Chondrocyte (in vitro differentiated cells): ENCODE data around the gene CDK19. TPM values are rescaled to one million over a fixed set of nuclear protein-coding genes. Genes with fewer than 3 reads are reported as not detected.

ENCODE experiments used
- DNase-seq: peaks from one replicate; pipeline ENCODE4 v3.0.0; 2021; ENCODE audit warnings: mixed read lengths, low spot score
- H3K27ac Mint-ChIP-seq: one replicate; pipeline ENCODE4 v1.8.0; 2021; ENCODE audit warnings: mild to moderate bottlenecking, moderate library complexity, mixed read lengths; ENCODE audit not compliant: unreplicated experiment
- H3K27me3 Mint-ChIP-seq: 2 replicates; pipeline ENCODE4 v1.8.0; 2021; ENCODE audit warnings: low read depth, mixed read lengths
- H3K36me3 Mint-ChIP-seq: 2 replicates; pipeline ENCODE4 v1.8.0; 2021; ENCODE audit warnings: low read depth, mixed read lengths
- H3K4me1 Mint-ChIP-seq: 2 replicates; pipeline ENCODE4 v1.8.0; 2021; ENCODE audit warnings: low read depth, mild to moderate bottlenecking, mixed read lengths
- H3K4me3 Mint-ChIP-seq: one replicate; pipeline ENCODE4 v1.8.0; 2021; ENCODE audit warnings: mild to moderate bottlenecking, moderate library complexity, mixed read lengths; ENCODE audit not compliant: unreplicated experiment
- H3K9me3 Mint-ChIP-seq: 2 replicates; pipeline ENCODE4 v1.8.0; 2021; ENCODE audit warnings: low read depth, mixed read lengths
- total RNA-seq: library from RNA; stranded (reverse); gene quantifications from 3 replicates; pipeline ENCODE4 v1.2.1, GENCODE V29; 2021
- TF ChIP-seq, protein P1 (sequence below): fragments of 200-600 bp; sonication (generic); IDR thresholded peaks from 2 replicates; pipeline ENCODE4 v1.5.0; 2021; ENCODE audit warnings: antibody characterized with exemption, mild to moderate bottlenecking, moderate library complexity

CDK19 gene
- total RNA-seq, 1 donor from 2014 or later = 21.6 TPM

DNA sequence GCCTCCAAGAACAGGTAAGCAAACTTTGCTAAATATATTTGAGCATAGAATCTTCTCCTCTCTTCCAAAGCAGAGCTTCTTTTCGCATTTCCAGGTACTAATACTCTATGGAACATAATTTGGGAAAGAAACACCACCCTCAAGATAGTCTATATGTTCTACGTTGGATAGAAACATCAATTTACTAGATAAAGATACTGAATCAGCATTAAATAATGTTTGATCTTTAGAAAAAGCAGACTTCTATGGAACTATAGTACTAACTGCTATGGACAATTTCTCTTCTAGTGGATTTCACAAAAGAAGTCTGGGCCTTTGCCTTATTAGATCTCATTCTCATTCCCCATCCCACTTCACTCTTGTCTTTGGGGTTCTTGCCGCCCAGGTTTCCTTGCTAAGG lies 103.0 kb downstream of the CDK19 start:
- H3K9me3 Mint-ChIP-seq = no peaks in the 10 kb centered on the region
- no peak overlapping the region for H3K27ac Mint-ChIP-seq
- no peaks in the 10 kb centered on the region for H3K36me3 Mint-ChIP-seq
- no peak overlapping the region for H3K4me3 Mint-ChIP-seq
- no peaks in the 10 kb centered on the region for H3K27me3 Mint-ChIP-seq
- peaks cover 8% of the 10 kb centered on the region for H3K4me1 Mint-ChIP-seq
- TF ChIP-seq, protein P1, sequence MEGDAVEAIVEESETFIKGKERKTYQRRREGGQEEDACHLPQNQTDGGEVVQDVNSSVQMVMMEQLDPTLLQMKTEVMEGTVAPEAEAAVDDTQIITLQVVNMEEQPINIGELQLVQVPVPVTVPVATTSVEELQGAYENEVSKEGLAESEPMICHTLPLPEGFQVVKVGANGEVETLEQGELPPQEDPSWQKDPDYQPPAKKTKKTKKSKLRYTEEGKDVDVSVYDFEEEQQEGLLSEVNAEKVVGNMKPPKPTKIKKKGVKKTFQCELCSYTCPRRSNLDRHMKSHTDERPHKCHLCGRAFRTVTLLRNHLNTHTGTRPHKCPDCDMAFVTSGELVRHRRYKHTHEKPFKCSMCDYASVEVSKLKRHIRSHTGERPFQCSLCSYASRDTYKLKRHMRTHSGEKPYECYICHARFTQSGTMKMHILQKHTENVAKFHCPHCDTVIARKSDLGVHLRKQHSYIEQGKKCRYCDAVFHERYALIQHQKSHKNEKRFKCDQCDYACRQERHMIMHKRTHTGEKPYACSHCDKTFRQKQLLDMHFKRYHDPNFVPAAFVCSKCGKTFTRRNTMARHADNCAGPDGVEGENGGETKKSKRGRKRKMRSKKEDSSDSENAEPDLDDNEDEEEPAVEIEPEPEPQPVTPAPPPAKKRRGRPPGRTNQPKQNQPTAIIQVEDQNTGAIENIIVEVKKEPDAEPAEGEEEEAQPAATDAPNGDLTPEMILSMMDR = no peak
- no peak for DNase-seq

DNA sequence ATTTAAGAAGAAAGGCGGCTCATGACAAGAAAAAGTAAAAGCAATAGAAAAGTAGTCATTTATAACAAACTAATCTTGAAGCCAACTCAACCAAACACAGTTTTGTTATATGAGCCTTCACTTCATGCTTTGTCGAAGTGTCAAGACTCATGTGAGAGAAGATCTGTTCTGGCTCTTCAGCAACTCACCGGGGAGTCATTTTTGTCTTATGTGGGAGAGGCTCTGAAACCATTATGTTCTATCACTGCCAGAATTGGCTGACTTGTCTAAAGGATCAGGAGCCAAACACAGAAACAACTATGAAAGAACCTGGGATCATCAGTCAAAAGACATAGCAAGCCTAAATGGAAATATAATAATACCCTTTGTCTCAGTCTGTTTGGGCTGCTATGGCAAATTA lies 105.2 kb downstream of the CDK19 start:
- Mint-ChIP-seq H3K27me3 (no peaks in the 10 kb centered on the region), H3K36me3 (no peaks in the 10 kb centered on the region), H3K9me3 (no peaks in the 10 kb centered on the region), H3K4me1 (peaks cover 8% of the 10 kb centered on the region), H3K4me3 (no peak overlapping the region), H3K27ac (no peak overlapping the region)
- TF ChIP-seq, protein P1 = no peak
- no peak for DNase-seq

DNA sequence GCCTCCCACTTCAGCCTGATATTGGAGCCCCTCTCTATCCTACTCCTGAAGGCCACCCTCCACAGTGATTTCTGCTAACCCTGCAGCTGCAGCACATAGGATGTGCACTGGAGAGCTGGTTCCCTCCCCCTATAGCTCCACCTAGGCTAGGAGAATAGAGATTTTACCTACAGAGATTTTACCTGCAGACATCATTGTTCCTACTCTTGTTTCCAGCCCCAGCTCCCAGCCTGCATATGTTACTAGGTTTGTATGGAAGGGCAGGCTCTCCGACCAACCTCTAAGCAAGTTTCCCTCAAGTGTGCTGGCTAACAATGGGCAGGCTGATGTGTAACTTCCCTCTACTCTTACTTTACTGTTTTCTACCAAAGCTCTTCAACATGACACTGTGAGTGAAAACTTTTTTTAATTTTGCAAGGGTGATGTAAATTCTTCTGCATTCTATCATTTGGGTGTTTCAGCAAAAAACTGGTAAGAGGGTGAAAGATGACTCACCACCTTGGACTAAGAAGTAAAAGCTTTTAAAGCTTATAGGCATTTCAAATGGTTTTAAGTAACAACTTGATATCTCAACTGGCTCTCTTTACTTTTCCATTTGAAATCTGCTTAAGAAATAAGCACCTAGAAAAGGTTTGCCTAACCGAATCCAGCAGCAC lies 106.8 kb downstream of the CDK19 start:
- Mint-ChIP-seq H3K4me1 (peaks cover 8% of the 10 kb centered on the region), H3K27me3 (no peaks in the 10 kb centered on the region), H3K27ac (no peak overlapping the region), H3K4me3 (no peak overlapping the region), H3K9me3 (no peaks in the 10 kb centered on the region), H3K36me3 (no peaks in the 10 kb centered on the region)
- DNase-seq = no peak
- TF ChIP-seq, protein P1 = no peak

DNA sequence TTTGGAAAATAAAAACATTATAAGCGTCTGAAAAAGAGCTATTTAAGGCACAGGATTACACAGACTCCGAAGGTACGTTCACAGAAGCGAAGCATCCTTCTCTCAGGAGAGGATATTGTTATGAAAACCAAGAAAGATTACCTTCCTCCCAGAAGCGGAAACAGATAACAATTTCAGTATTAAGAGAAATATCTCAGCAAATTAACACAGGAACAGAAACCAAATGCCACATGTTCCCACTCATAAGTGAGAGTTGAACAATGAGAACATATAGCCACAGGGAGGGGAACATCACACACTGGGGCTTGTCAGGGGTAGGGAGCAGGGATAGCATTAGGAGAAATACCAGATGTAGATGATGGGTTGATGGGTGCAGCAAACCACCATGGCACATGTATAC lies 109.7 kb downstream of the CDK19 start:
- TF ChIP-seq, protein P1 = no peak
- no peaks in the 10 kb centered on the region for H3K36me3 Mint-ChIP-seq

DNA sequence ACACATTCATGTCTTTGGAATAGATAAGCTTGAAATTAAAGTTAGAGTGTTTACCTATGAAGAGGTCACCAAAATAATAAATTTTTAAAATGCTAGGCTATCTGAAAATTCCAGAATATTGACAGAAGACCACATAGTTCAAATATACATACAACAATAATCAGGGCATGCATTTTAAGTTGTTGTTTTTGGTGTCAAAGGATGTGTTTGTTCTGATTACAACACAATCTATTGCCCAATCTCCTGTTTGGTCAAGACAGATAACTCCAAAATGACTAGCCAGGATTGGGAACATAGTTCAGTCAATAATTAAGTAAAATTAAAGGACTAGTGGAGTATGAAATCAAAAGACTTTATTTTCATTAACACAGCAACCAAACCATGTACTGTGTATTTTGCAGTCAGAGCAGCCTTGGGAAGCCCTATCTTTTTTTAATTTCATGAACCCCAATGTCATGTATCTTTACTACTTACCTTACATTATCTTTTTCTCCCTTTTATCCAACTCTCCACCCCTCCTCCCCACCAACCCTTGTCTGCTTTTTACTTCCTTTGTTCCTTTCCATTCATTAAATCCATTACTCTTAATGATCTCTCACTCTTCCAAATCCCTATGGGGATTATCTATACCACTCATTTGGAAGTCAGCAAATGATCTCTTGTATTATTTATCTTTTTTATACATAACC lies 111.2 kb downstream of the CDK19 start:
- H3K9me3 Mint-ChIP-seq = no peaks in the 10 kb centered on the region
- H3K4me3 Mint-ChIP-seq = no peak overlapping the region

More for the DNA sequence above, 109.7 kb downstream of the CDK19 start:
- Mint-ChIP-seq H3K4me1 (peaks cover 8% of the 10 kb centered on the region), H3K27ac (no peak overlapping the region), H3K27me3 (no peaks in the 10 kb centered on the region), H3K4me3 (no peak overlapping the region), H3K9me3 (no peaks in the 10 kb centered on the region)
- no peak for DNase-seq

More for the DNA sequence above, 111.2 kb downstream of the CDK19 start:
- TF ChIP-seq, protein P1 = no peak
- peaks cover 16% of the 10 kb centered on the region for H3K4me1 Mint-ChIP-seq
- no peaks in the 10 kb centered on the region for H3K36me3 Mint-ChIP-seq
- no peaks in the 10 kb centered on the region for H3K27me3 Mint-ChIP-seq
- DNase-seq = no peak
- H3K27ac Mint-ChIP-seq = no peak overlapping the region
